ENCODE measurements around the gene SLC30A2. TPM values are rescaled to one million over a fixed set of nuclear protein-coding genes. Genes with fewer than 3 reads are reported as not detected.

The SLC30A2 gene
- total RNA-seq, 4 donors from 2014 or later = 0.13 to 1.8 (median 0.42) TPM

GRCh38 chr1:26021647-26022403, 24.1 kb downstream of the SLC30A2 start, which contains the start of gene EXTL1:
Gene EXTL1 (plus strand): TSS chr1:26021775. CDS start chr1:26022647, 872 bp downstream.
- DNase-seq (ENCODE audit: low spot score in 2 of 2) = no peak
- no peak within 1 kb of the TSS for H3K4me3 ChIP-seq (ENCODE audit: low read depth, poor library complexity, severe bottlenecking)
- TF ChIP-seq CTCF (IDR thresholded peaks at IDR 0.05) (no peak), POLR2A (IDR thresholded peaks at IDR 0.05) (no peak)
- intact Hi-C loops (cut with DNase I; ENCODE audit: low total_unique reads) = no loop called here
- 41 to 56% methylated on average over 10 to 13 of the region's 15 CpGs for WGBS, 2 donors

- TF ChIP-seq CTCF (IDR thresholded peaks at IDR 0.05) (no peak), POLR2A (IDR thresholded peaks at IDR 0.05) (no peak)
- WGBS, 2 donors = 79% methylated on average over 5 to 6 of the region's 6 CpGs
- intact Hi-C loops (cut with DNase I; ENCODE audit: low total_unique reads) = no loop called here
- DNase-seq (ENCODE audit: low spot score in 2 of 2) = no peak
- no peak overlapping the region for H3K4me3 ChIP-seq (ENCODE audit: low read depth, poor library complexity, severe bottlenecking)
Measured at GRCh38 chr1:26020941-26021646, 24.8 kb downstream of the SLC30A2 start.

GRCh38 chr1:26020330-26020768, 25.6 kb downstream of the SLC30A2 start:
- intact Hi-C loops (cut with DNase I; ENCODE audit: low total_unique reads) = no loop called here

GRCh38 chr1:26019641-26020315, 26.1 kb downstream of the SLC30A2 start:
- TF ChIP-seq CTCF (IDR thresholded peaks at IDR 0.05) (no peak), POLR2A (IDR thresholded peaks at IDR 0.05) (no peak)
- no peak overlapping the region for H3K4me3 ChIP-seq (ENCODE audit: low read depth, poor library complexity, severe bottlenecking)
- DNase-seq (ENCODE audit: low spot score in 2 of 2) = no peak
- intact Hi-C loops (cut with DNase I; ENCODE audit: low total_unique reads) = no loop called here
- 80 to 81% methylated on average over 8 of the region's 8 CpGs for WGBS, 2 donors

More at GRCh38 chr1:26020330-26020768, 25.6 kb downstream of the SLC30A2 start:
- 55 to 61% methylated on average over 6 of the region's 6 CpGs for WGBS, 2 donors
- DNase-seq (ENCODE audit: low spot score in 2 of 2) = no peak
- no peak overlapping the region for H3K4me3 ChIP-seq (ENCODE audit: low read depth, poor library complexity, severe bottlenecking)
- no peak for TF ChIP-seq CTCF (IDR thresholded peaks at IDR 0.05)
- no peak for TF ChIP-seq POLR2A (IDR thresholded peaks at IDR 0.05)

- DNase-seq (ENCODE audit: low spot score in 2 of 2) = no peak
- intact Hi-C loops (cut with DNase I; ENCODE audit: low total_unique reads) = no loop called here
- 52 to 60% methylated on average over 6 of the region's 6 CpGs for WGBS, 2 donors
- no peak overlapping the region for H3K4me3 ChIP-seq (ENCODE audit: low read depth, poor library complexity, severe bottlenecking)
- no peak for TF ChIP-seq CTCF (IDR thresholded peaks at IDR 0.05)
- no peak for TF ChIP-seq POLR2A (IDR thresholded peaks at IDR 0.05)
Measured at GRCh38 chr1:26017606-26018005, 28.3 kb downstream of the SLC30A2 start.
